CD4-positive, CD25-positive, alpha-beta regulatory T cell (primary cell): ENCODE data around the gene ADAM12. TPM values are rescaled to one million over a fixed set of nuclear protein-coding genes. Genes with fewer than 3 reads are reported as not detected.

Experiments used
- ATAC-seq, 2 donors: fragments of 150-1000 bp; cut with Tn5 transposase; one replicate each; pipeline ENCODE4 v1.10.0; 2021; ENCODE audit warnings: low read depth in 2 of 2, moderate number of reproducible peaks in 2 of 2, moderate library complexity in 1 of 2
- DNase-seq, 3 donors: peaks; one replicate each; pipeline versions ENCODE4 v3.0.0 to v3.0.0-alpha.2; 2012 to 2022; ENCODE audit warnings: mixed read lengths in 1 of 3
- H3K27ac ChIP-seq: one replicate; pipeline ENCODE4 v1.7.0; 2013; ENCODE audit warnings: mild to moderate bottlenecking, low read length; ENCODE audit not compliant: insufficient read depth, poor library complexity, severe bottlenecking
- H3K27me3 ChIP-seq: one replicate; pipeline ENCODE4 v1.7.0; 2013; ENCODE audit warnings: low read length; ENCODE audit not compliant: control insufficient read depth, insufficient read depth
- H3K36me3 ChIP-seq: one replicate; pipeline ENCODE4 v1.7.0; 2013; ENCODE audit warnings: mild to moderate bottlenecking, low read length, moderate library complexity; ENCODE audit not compliant: control insufficient read depth, insufficient read depth
- H3K4me1 ChIP-seq: 2 replicates; pipeline ENCODE4 v1.7.0; 2013; ENCODE audit warnings: mild to moderate bottlenecking, low read length; ENCODE audit not compliant: insufficient read depth, control insufficient read depth, poor library complexity, severe bottlenecking
- H3K4me3 ChIP-seq: one replicate; pipeline ENCODE4 v1.7.0; 2013; ENCODE audit warnings: low read depth, mild to moderate bottlenecking, low read length, moderate library complexity
- H3K9me3 ChIP-seq, 2 experiments: 1 replicate in 1 of 2; 2 replicates in 1 of 2; pipeline ENCODE4 v1.7.0; 2013; ENCODE audit warnings: low read length in 2 of 2, mild to moderate bottlenecking in 1 of 2, moderate library complexity in 1 of 2; ENCODE audit not compliant: control insufficient read depth in 2 of 2
- H3K27ac Mint-ChIP-seq, 3 donors: one replicate each; pipeline ENCODE4 v1.8.0; 2020 to 2022; ENCODE audit warnings: mild to moderate bottlenecking in 3 of 3, mixed read lengths in 3 of 3, moderate library complexity in 2 of 3
- H3K27me3 Mint-ChIP-seq: one replicate; pipeline ENCODE4 v1.8.0; 2022; ENCODE audit warnings: mild to moderate bottlenecking, mixed read lengths
- H3K36me3 Mint-ChIP-seq: one replicate; pipeline ENCODE4 v1.8.0; 2020; ENCODE audit warnings: mixed read lengths
- H3K4me1 Mint-ChIP-seq, 4 donors: one replicate each; pipeline ENCODE4 v1.8.0; 2020 to 2022; ENCODE audit warnings: mixed read lengths in 4 of 4, mild to moderate bottlenecking in 1 of 4
- H3K4me3 Mint-ChIP-seq, 4 donors: one replicate each; pipeline ENCODE4 v1.8.0; 2020 to 2022; ENCODE audit warnings: mild to moderate bottlenecking in 4 of 4, mixed read lengths in 4 of 4, moderate library complexity in 3 of 4
- H3K9me3 Mint-ChIP-seq, 7 donors: one replicate each; pipeline ENCODE4 v1.8.0; 2020 to 2022; ENCODE audit warnings: mixed read lengths in 7 of 7, mild to moderate bottlenecking in 3 of 7, moderate library complexity in 2 of 7
- polyA plus RNA-seq, 4 donors: library from polyadenylated mRNA; unstranded; fragments of 300-500 nt; fragmentation: Illumina TruSeq; gene quantifications; one replicate each; pipeline ENCODE4 v1.2.3, GENCODE V29; 2021
- total RNA-seq: library from RNA; stranded (reverse); gene quantifications from one replicate; pipeline ENCODE4 v1.2.3, GENCODE V29; 2022

ADAM12 gene
- total and polyA plus RNA-seq, 5 donors from 2014 or later, result 1.3 to 3.8 (median 1.9) TPM

GRCh38 chr10:126068322-126068721 lies 320.0 kb downstream of the ADAM12 start:
- Mint-ChIP-seq H3K4me1 (peaks cover 0 to 5% (median 2%) of the 10 kb centered on the region in 4 donors), H3K27me3 (peaks cover 4% of the 10 kb centered on the region), H3K27ac (no peak overlapping the region), H3K9me3 (no peaks in the 10 kb centered on the region), H3K36me3 (no peaks in the 10 kb centered on the region), H3K4me3 (no peak overlapping the region)
- no peak for DNase-seq
- H3K27me3 ChIP-seq, result no peaks in the 10 kb centered on the region
- ATAC-seq, result no peak
- H3K9me3 ChIP-seq, result no peaks in the 10 kb centered on the region
- no peak overlapping the region for H3K4me3 ChIP-seq
- no peak overlapping the region for H3K27ac ChIP-seq
- no peaks in the 10 kb centered on the region for H3K36me3 ChIP-seq
- no peaks in the 10 kb centered on the region for H3K4me1 ChIP-seq

DNA sequence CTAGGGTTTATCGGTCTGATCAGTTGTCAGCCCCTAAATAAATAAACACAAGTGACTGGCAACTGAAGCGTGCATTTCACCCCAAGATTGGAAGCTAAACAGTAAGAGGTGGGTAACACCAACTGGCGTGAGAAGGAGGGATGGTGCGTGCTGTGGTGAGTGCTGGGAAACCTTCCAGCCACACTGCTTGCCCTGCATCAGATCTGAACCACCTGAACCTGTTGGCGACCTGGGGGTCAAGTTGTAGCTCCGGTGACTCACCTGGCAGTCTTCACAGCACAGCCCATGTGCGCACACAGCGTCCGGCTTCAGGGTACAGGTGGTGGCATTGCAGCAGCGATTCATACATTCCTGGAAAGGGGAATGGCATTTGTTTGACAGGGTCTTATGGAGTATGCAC lies 321.8 kb downstream of the ADAM12 start:
- no peak for DNase-seq
- Histone ChIP-seq H3K4me3 (no peak overlapping the region), H3K9me3 (no peaks in the 10 kb centered on the region), H3K27ac (no peak overlapping the region), H3K4me1 (no peaks in the 10 kb centered on the region), H3K36me3 (no peaks in the 10 kb centered on the region), H3K27me3 (no peaks in the 10 kb centered on the region)
- H3K36me3 Mint-ChIP-seq, result no peaks in the 10 kb centered on the region
- peaks cover 0 to 5% (median 2%) of the 10 kb centered on the region in 4 donors for H3K4me1 Mint-ChIP-seq
- no peak overlapping the region for H3K27ac Mint-ChIP-seq
- peaks cover 4% of the 10 kb centered on the region for H3K27me3 Mint-ChIP-seq
- no peak overlapping the region for H3K4me3 Mint-ChIP-seq
- no peaks in the 10 kb centered on the region for H3K9me3 Mint-ChIP-seq
- no peak for ATAC-seq

GRCh38 chr10:126065751-126066377 lies 322.4 kb downstream of the ADAM12 start:
- H3K4me3 Mint-ChIP-seq, result no peak overlapping the region
- no peaks in the 10 kb centered on the region for H3K36me3 Mint-ChIP-seq
- H3K4me1 Mint-ChIP-seq, result peaks cover 0 to 5% (median 2%) of the 10 kb centered on the region in 4 donors
- H3K27ac Mint-ChIP-seq, result no peak overlapping the region
- peaks cover 4% of the 10 kb centered on the region for H3K27me3 Mint-ChIP-seq
- Histone ChIP-seq H3K4me1 (no peaks in the 10 kb centered on the region), H3K4me3 (no peak overlapping the region), H3K27me3 (no peaks in the 10 kb centered on the region), H3K36me3 (no peaks in the 10 kb centered on the region), H3K27ac (no peak overlapping the region), H3K9me3 (no peaks in the 10 kb centered on the region)
- ATAC-seq, result no peak
- no peaks in the 10 kb centered on the region for H3K9me3 Mint-ChIP-seq
- DNase-seq, result no peak

- H3K4me3 Mint-ChIP-seq, result no peak overlapping the region
- Histone ChIP-seq H3K36me3 (no peaks in the 10 kb centered on the region), H3K4me3 (no peak overlapping the region), H3K27ac (no peak overlapping the region), H3K9me3 (no peaks in the 10 kb centered on the region), H3K4me1 (no peaks in the 10 kb centered on the region), H3K27me3 (no peaks in the 10 kb centered on the region)
- ATAC-seq (no peak), DNase-seq (no peak)
- H3K4me1 Mint-ChIP-seq, result peaks cover 0 to 5% (median 2%) of the 10 kb centered on the region in 4 donors
- H3K27me3 Mint-ChIP-seq, result peaks cover 4% of the 10 kb centered on the region
- H3K27ac Mint-ChIP-seq, result no peak overlapping the region
- H3K36me3 Mint-ChIP-seq, result no peaks in the 10 kb centered on the region
- H3K9me3 Mint-ChIP-seq, result no peaks in the 10 kb centered on the region
These were observed 323.8 kb downstream of the ADAM12 start for GRCh38 chr10:126064512-126064911.

DNA sequence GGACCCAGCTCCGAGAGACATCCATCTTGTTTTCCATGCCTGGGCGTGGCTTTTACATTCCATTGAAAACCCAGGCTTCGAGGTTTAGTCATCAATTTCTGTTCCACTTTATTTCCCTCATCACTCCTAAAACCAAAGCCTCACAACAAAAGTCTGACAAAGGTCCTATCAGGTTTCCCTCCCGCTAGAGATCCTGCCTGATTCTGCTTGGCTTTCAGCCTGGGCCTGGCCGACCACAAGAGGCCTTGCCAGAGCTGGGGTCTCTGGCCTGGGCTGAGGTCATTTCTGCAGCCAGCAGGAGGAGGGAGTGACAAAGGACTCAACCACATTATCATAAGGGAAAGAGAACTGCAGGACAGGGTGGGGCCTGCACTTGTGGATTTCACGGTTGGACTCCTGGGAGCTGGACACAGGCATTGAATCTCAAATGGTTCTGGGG lies 324.9 kb downstream of the ADAM12 start:
- Mint-ChIP-seq H3K27ac (peak overlapping the region in 1 of 3 donors; percentile 36), H3K4me3 (no peak overlapping the region), H3K9me3 (no peaks in the 10 kb centered on the region), H3K4me1 (peaks cover 0 to 5% (median 2%) of the 10 kb centered on the region in 4 donors), H3K27me3 (peaks cover 2% of the 10 kb centered on the region), H3K36me3 (no peaks in the 10 kb centered on the region)
- Histone ChIP-seq H3K27ac (no peak overlapping the region), H3K27me3 (no peaks in the 10 kb centered on the region), H3K4me3 (no peak overlapping the region), H3K36me3 (no peaks in the 10 kb centered on the region), H3K9me3 (no peaks in the 10 kb centered on the region), H3K4me1 (no peaks in the 10 kb centered on the region)
- DNase-seq, result no peak
- ATAC-seq, result no peak

DNA sequence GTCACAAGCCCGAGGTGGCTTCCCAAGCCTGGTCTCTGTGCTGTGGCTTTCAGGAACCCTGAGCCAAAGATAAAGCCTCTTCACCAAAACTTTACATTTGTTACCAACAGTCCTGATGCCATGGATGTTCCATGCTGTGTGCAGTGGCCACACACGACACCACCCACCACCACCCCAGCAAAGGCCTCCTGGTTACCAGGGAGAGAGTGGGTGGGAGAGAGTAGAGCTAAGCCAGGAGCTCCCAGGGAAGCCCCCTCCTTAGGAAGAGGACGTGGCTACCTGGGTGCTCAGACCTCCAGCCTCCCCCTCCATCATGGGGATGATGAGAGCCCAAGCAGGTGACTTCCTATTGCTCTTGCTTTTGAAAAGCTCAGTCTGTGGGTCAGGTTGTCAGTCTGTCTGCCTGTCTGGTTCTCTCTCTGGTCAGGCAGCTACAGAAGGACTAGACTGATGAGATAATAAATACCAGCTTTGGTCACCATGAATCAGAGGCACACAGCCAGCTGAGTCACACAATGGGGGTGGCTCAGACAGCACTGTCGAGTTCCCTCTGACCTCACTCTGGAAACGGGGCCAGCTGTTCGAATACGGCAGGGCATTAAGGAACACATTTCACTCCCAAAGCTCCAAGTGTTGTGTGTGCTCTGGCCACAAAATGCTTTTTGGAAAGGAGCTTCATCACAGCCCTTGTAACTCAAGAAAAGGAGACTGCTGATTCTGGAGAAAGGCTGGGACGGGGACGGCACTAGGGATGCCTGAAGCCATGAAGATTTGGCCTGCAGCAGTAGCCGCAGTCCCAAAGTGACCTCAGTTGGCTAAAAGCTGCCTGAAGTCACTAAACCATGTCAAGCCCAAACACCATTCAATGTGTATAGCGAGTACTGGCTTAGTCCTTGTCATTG lies 325.9 kb downstream of the ADAM12 start:
- DNase-seq (no peak), ATAC-seq (no peak)
- Histone ChIP-seq H3K4me3 (no peak overlapping the region), H3K27ac (no peak overlapping the region), H3K9me3 (no peaks in the 10 kb centered on the region), H3K4me1 (no peaks in the 10 kb centered on the region), H3K36me3 (no peaks in the 10 kb centered on the region), H3K27me3 (no peaks in the 10 kb centered on the region)
- no peak overlapping the region for H3K27ac Mint-ChIP-seq
- no peak overlapping the region for H3K4me3 Mint-ChIP-seq
- no peaks in the 10 kb centered on the region for H3K27me3 Mint-ChIP-seq
- no peaks in the 10 kb centered on the region for H3K9me3 Mint-ChIP-seq
- peaks cover 0 to 5% (median 2%) of the 10 kb centered on the region in 4 donors for H3K4me1 Mint-ChIP-seq
- H3K36me3 Mint-ChIP-seq, result no peaks in the 10 kb centered on the region

GRCh38 chr10:126061526-126061925 lies 326.8 kb downstream of the ADAM12 start:
- ATAC-seq (no peak), DNase-seq (no peak)
- Histone ChIP-seq H3K27ac (no peak overlapping the region), H3K36me3 (no peaks in the 10 kb centered on the region), H3K9me3 (no peaks in the 10 kb centered on the region), H3K27me3 (no peaks in the 10 kb centered on the region), H3K4me1 (no peaks in the 10 kb centered on the region), H3K4me3 (no peak overlapping the region)
- Mint-ChIP-seq H3K4me3 (no peak overlapping the region), H3K27ac (no peak overlapping the region), H3K9me3 (no peaks in the 10 kb centered on the region), H3K36me3 (no peaks in the 10 kb centered on the region), H3K4me1 (no peaks in the 10 kb centered on the region), H3K27me3 (no peaks in the 10 kb centered on the region)
